GM21717 (cell line): Measurements from ENCODE around the gene CACNA1C.
A peak's percentile ranks its signal among the peaks of the same experiment; 100 is the strongest.

Experiments used
- ATAC-seq: cut with Tn5 transposase; IDR thresholded peaks from one replicate; pipeline ENCODE4 v1.9.1; 2021; ENCODE audit warnings: mild to moderate bottlenecking, moderate library complexity; ENCODE audit not compliant: unreplicated experiment

Gene CACNA1C

GRCh38 chr12:2034633-2035430 is 18.0 kb upstream of the CACNA1C start:
- ATAC-seq, result peak; percentile 61

DNA sequence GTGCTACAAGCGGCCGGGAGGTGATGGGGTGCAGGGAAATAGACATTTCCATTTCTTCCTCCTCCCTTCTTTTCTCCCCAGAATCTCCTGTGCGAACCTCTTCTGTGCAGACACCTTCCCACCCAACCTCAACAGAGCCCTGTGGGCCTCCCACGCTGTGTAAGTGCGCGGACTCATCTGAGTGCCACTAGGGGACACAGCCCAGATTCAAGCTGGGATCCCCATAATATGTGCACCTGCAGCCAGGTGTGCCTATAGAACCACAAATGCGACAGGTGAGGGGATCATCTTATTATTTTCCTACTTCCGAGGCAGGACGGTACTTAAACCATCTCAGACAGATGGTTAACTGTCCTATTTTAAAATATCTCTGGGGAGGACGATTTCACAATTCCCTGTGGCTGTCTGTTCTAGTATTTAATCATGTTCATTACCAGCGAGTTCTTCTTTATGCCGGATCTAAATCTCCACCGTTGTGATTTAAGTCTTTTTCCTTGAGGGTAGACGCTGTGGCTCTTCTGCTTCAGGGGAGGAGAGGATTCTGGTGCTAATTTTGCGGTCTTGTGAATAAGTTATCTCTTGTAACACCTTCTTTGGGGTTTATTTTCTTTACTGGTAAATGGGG is 17.2 kb upstream of the CACNA1C start:
- ATAC-seq, result no peak

- ATAC-seq, result no peak
Measured at GRCh38 chr12:2039034-2039433, 13.8 kb upstream of the CACNA1C start.

- no peak for ATAC-seq
Measured at GRCh38 chr12:2043054-2043453, 9.7 kb upstream of the CACNA1C start.

DNA sequence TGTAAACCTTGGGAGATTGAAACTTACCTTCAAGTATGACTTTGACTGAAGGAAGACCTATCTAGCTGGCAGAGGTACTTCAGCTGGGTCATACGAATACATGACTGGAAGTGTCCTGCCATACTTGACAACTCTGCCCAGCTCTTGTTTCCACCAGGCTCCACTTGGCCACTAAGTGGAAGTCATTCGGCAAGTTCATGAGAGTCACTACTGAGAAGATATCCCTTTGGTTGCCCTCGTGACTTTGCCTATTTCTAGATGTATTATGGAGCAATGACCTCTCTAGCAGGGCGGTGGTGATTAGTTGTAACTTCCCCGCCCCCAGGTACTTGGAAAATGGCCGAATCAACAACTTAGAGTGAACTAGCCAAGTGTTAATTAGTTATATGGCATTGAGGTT is 8.6 kb upstream of the CACNA1C start:
- no peak for ATAC-seq

GRCh38 chr12:2046957-2047356 is 5.8 kb upstream of the CACNA1C start:
- no peak for ATAC-seq

- ATAC-seq, result no peak
Measured at GRCh38 chr12:2047752-2048151, 5.0 kb upstream of the CACNA1C start.

- no peak for ATAC-seq
Measured at GRCh38 chr12:2049604-2050540, 2.9 kb upstream of the CACNA1C start.

- no peak for ATAC-seq
Measured at GRCh38 chr12:2051700-2052621, 826 bp upstream of the CACNA1C start.

- ATAC-seq, result no peak
Measured at GRCh38 chr12:2053691-2054090, 904 bp downstream of the CACNA1C start.

DNA sequence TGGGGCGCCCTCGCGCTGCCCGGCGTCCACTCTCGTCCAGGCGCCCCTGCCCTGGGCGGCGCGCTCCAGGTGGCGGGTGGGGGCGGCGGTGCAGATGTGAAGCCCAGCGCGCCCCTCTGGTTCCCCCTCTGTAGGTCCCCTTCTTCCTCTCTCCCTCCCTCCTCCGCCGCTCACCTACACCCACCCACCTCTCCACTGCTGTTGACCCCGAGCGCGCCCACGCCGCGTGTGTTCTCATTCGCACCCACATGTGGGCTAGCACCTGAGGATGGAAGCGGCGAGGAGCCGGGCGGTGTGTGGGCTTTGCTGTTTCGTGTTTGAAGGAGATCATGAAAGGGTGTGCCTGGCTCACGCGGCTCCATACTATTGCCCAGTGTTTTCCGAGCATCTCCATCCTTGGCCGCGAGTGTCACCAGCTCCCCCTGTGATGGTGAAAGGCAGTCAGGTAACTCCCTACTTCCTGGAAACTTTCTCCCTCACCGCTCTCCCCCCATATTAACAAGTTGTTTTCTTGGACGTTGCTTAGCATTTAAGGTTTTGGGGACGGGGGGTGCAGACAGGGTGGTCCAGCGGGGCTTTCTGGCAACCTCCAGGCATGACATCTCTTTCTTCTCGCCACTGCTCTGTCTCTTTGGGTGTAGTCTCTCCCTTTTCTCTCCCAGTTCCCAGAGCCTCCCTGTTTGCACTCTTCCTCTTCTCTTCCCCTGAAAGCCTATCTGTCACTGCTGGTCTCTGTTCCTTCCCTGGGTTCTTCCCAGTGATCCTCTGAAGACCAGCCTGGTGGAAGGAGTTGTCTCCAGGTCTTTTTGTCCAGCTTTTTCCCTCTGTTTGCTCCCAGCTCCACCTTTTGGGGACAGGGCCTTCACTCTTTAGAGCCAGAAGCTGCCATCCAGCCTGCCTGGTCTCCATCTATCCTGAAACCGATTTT is 1.6 kb downstream of the CACNA1C start:
- no peak for ATAC-seq

GRCh38 chr12:2057041-2057794 is 4.4 kb downstream of the CACNA1C start:
- no peak for ATAC-seq

DNA sequence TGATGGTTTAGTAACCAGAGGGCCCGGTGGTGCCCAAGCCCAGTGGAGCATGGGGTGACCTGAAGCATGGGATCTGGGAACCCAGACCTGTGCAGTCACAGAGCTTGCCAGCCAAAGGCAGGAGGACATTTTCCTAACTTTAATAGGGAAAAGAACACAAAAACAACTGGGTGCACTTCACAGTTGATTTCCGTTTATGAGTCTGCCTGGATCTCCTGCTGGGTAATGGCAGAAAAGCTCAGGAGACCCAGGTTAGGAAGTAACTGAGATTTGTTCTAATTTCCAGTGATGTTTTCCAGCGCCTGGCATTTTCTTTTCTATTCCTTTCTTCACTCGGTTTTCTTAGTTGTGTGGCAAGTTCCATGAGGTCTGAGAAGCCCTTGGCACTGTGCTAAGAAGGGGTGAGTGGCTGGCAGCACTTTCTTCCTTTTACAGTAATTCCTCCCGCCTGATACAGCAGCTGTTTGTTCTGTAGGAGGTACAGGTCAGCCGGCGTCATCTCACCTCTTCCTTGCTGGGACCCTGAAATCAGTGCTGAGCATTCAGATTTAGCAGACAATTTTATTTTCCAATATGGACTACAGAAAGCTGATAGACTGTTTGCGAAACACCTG is 5.1 kb downstream of the CACNA1C start:
- no peak for ATAC-seq

DNA sequence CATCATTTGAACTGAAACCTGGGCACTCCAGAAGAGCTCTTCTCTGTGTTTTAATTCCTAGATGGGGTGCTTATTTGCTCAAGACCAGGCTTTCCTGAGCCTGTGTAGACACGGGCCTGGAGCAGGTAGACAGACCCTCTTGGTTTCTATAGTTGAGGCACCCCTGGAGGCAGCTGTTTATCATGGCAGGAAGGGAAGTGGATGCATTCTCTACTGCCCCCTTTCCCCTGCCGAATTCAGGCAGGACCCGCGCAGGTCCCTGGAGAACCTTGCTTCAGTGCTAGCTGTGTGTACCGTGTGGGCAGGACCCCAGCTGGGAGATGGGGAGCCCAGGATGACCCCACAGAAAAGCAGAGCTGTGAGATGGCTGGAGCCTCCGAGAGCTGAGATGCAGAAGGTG is 6.0 kb downstream of the CACNA1C start:
- ATAC-seq, result no peak

- no peak for ATAC-seq
Measured at GRCh38 chr12:2061402-2061801, 8.6 kb downstream of the CACNA1C start.

GRCh38 chr12:2064071-2064507 is 11.3 kb downstream of the CACNA1C start:
- no peak for ATAC-seq

DNA sequence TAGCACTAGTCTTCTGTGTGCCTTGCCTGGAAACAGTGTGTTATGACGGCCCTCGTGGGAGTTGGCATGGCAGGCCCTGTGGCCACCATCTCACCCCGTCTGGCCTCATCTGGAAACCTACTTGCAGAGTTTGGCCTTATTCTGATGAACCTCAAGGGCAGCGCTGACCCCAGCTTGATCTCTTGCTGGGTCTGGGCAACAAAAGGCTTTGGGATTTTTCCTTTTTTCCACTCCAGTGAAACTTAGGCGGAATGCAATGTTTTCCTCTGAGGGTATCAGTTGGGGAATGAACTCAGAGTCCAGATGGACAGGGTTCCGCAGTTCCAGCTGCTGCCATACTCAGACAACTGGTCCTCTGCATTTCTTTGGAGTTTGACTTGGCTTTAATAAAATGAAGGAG is 15.9 kb downstream of the CACNA1C start:
- no peak for ATAC-seq

GRCh38 chr12:2070440-2071045 is 17.8 kb downstream of the CACNA1C start:
- ATAC-seq, result no peak
